Kidney (tissue), 14 donors: ENCODE data around the gene AP5Z1. TPM values are rescaled to one million over a fixed set of nuclear protein-coding genes. Genes with fewer than 3 reads are reported as not detected.
A peak's percentile ranks its signal among the peaks of the same experiment; 100 is the strongest.

ENCODE experiments used
- DNase-seq, 5 donors: peaks; one replicate each; pipeline ENCODE4 v3.0.0-alpha.2; 2013 to 2020
- FAIRE-seq: peaks from 2 replicates; lab custom pipeline; 2012; peaks lifted over from hg19 to GRCh38; lab: Jason Lieb, UNC
- H3K27ac ChIP-seq, 2 donors: one replicate each; pipeline ENCODE4 v1.7.0; 2013; ENCODE audit warnings: low read depth in 2 of 2, low read length in 2 of 2, inconsistent platforms in 1 of 2
- H3K27me3 ChIP-seq: one replicate; pipeline ENCODE4 v1.7.1; 2013; ENCODE audit warnings: low read length, inconsistent platforms; ENCODE audit not compliant: control insufficient read depth, insufficient read depth
- H3K36me3 ChIP-seq, 3 donors: one replicate each; pipeline versions ENCODE4 v1.7.0 to v1.7.1; 2013; ENCODE audit warnings: low read length in 3 of 3, control low read depth in 1 of 3, inconsistent platforms in 1 of 3; ENCODE audit not compliant: insufficient read depth in 3 of 3, control insufficient read depth in 2 of 3
- H3K4me1 ChIP-seq, 3 donors: one replicate each; pipeline versions ENCODE4 v1.7.0 to v1.7.1; 2013; ENCODE audit warnings: low read length in 3 of 3, inconsistent platforms in 1 of 3, low read depth in 1 of 3; ENCODE audit not compliant: control insufficient read depth in 2 of 3, insufficient read depth in 2 of 3
- H3K4me3 ChIP-seq, 3 donors: one replicate each; pipeline versions ENCODE4 v1.7.0 to v1.8.1; 2013; ENCODE audit warnings: low read length in 3 of 3, control low read depth in 1 of 3, inconsistent platforms in 1 of 3
- H3K9ac ChIP-seq, 3 donors: one replicate each; pipeline versions ENCODE4 v1.7.0 to v1.7.1; 2013; ENCODE audit warnings: low read length in 3 of 3, control low read depth in 1 of 3, inconsistent platforms in 1 of 3
- H3K9me3 ChIP-seq, 3 donors: one replicate each; pipeline versions ENCODE4 v1.7.0 to v1.7.1; 2013; ENCODE audit warnings: low read length in 3 of 3, control low read depth in 1 of 3, inconsistent platforms in 1 of 3; ENCODE audit not compliant: control insufficient read depth in 2 of 3, insufficient read depth in 1 of 3
- intact Hi-C: fragments of 100-400 bp; cut with DNase I; formaldehyde crosslinking; loops from one replicate; pipeline ENCODE4 v1.11.1; 2022
- polyA plus RNA-seq: library from polyadenylated mRNA; stranded (reverse); fragments of 350-450 nt; fragmentation: Illumina TruSeq; extraction: RNeasy Lipid Tissue Mini Kit (QIAGEN cat#74804); gene quantifications from one replicate; pipeline ENCODE4 v1.2.3, GENCODE V29; 2014; ENCODE audit warnings: low read depth, low replicate concordance; ENCODE audit not compliant: insufficient read depth
- total RNA-seq: library from RNA; stranded (reverse); fragmentation: NEBNext Ultra II Directional; extraction: Animal tissue kit (Norgen Biotek cat#: 25700); gene quantifications from one replicate; pipeline ENCODE4 v1.2.1, GENCODE V29; 2021
- TF ChIP-seq, protein P1 (sequence below): IDR thresholded peaks from 3 replicates; pipeline ENCODE4 v1.5.1; 2012; ENCODE audit warnings: mild to moderate bottlenecking, moderate library complexity, borderline replicate concordance; ENCODE audit not compliant: insufficient read depth; ENCODE audit errors: extremely low read depth
- donor health status: control.
- donor health status: control.
- donor health status: control.
- donor health status: control.
- donor health status: control.
- donor health status: DM: yes; HTN: yes; CAD: no.
- donor health status: Normal renal cell carcinoma (clear cell type).

AP5Z1 gene
- total and polyA plus RNA-seq, 2 donors from 2014 or later, result 23.4 to 38.5 TPM

DNA sequence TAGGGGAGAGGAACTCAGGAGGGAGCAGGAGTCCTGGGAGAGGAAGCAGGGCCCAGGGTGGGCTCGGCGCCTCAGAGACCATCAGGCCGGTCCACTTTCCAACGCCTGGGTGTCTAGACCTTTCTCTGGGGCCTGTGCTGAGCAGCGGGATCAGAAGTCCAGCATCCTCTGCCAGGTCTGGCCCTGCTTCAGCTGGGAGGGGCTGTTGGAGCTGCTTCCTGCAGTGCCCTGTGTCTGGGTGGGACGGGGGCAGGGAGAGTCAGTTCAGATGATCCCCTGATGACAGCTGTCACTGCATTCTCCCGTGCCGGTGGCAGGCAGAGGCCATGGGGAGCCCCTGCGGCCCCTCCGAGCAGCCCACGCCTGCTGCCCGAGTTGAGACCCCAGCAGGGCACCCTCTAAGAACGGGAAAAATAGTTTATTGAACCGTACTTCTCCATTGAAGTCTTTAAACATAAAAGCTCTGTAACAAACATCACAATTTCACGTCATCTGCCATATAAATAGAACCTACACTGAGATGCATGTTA lies 23.3 kb downstream of the AP5Z1 start:
- no peak overlapping the region for H3K9ac ChIP-seq
- FAIRE-seq, result no peak
- no peaks in the 10 kb centered on the region for H3K36me3 ChIP-seq
- no peaks in the 10 kb centered on the region for H3K9me3 ChIP-seq
- intact Hi-C loops, result no loop called here
- H3K27ac ChIP-seq, result no peak overlapping the region
- TF ChIP-seq, protein P1, sequence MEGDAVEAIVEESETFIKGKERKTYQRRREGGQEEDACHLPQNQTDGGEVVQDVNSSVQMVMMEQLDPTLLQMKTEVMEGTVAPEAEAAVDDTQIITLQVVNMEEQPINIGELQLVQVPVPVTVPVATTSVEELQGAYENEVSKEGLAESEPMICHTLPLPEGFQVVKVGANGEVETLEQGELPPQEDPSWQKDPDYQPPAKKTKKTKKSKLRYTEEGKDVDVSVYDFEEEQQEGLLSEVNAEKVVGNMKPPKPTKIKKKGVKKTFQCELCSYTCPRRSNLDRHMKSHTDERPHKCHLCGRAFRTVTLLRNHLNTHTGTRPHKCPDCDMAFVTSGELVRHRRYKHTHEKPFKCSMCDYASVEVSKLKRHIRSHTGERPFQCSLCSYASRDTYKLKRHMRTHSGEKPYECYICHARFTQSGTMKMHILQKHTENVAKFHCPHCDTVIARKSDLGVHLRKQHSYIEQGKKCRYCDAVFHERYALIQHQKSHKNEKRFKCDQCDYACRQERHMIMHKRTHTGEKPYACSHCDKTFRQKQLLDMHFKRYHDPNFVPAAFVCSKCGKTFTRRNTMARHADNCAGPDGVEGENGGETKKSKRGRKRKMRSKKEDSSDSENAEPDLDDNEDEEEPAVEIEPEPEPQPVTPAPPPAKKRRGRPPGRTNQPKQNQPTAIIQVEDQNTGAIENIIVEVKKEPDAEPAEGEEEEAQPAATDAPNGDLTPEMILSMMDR, result no peak
- H3K27me3 ChIP-seq, result no peaks in the 10 kb centered on the region
- no peaks in the 10 kb centered on the region for H3K4me1 ChIP-seq
- DNase-seq, result no peak
- no peak overlapping the region for H3K4me3 ChIP-seq

DNA sequence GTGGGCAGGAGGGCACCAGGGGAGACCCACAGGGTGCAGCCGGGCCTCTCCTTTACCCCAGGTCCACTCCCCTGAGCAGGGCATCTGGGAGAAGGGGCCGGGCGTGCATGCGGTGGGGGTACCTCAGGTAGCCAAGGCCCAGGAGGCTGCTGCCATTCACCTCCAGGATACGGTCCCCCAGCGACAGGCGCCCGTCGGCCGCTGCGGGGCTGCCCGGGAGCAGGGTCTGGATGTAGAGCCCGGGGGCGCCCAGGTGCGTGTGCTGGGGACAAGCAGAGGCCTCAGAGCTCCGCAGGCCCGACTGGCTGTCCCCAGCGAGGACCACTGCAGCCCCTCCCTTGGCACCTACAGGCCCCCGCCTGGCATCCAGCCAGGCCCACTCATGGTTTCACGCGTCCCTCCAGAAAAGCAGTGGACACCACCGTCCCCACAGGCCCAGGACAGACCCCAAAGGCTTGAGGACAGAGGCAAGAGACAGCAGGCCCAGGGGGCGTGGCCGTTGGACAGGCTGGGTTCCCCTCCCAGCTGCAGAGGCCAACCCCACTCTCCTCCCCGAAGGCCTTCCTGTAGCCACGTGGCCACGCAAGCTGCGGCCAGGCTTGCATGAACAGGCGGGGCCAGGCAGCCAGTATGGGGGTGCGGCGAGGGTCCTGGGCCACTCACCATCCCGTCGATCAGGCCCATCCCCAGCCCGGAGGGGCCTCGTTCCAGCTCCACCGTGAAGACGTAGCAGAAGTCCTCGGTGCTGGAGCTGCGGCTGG lies 24.3 kb downstream of the AP5Z1 start:
- no peaks in the 10 kb centered on the region for H3K4me1 ChIP-seq
- H3K36me3 ChIP-seq, result no peaks in the 10 kb centered on the region
- H3K27me3 ChIP-seq, result no peaks in the 10 kb centered on the region
- FAIRE-seq, result no peak
- intact Hi-C loops, result no loop called here
- H3K27ac ChIP-seq, result no peak overlapping the region
- H3K9me3 ChIP-seq, result no peaks in the 10 kb centered on the region
- DNase-seq, result peak in 2 of 5 donors; percentile 63 to 73
- no peak overlapping the region for H3K4me3 ChIP-seq
- no peak overlapping the region for H3K9ac ChIP-seq
- TF ChIP-seq, protein P1, result no peak

DNA sequence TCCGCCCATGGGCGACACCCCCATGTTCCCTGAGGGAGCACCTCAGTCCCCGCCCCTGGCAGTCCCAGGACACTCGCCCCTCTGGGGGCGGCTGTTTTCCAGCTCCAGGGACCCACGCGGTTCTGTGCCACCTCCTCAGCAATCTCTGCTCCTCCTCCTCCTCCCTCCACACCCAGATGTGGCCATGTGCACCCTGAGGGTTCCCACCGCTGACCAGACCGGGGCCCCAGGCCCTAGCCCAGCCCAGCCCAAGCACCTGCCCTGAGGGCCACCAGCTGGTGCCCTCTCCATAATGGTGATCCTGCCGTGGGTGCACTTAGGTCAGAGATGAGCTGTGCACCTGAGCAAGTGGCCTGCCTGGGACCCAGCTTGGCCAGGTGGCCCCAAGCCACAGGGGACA lies 25.1 kb downstream of the AP5Z1 start:
- no peaks in the 10 kb centered on the region for H3K9me3 ChIP-seq
- TF ChIP-seq, protein P1, result no peak
- FAIRE-seq (no peak), DNase-seq (no peak)
- no peaks in the 10 kb centered on the region for H3K36me3 ChIP-seq
- no peak overlapping the region for H3K4me3 ChIP-seq
- no peaks in the 10 kb centered on the region for H3K27me3 ChIP-seq
- no peak overlapping the region for H3K27ac ChIP-seq
- H3K9ac ChIP-seq, result no peak overlapping the region
- H3K4me1 ChIP-seq, result no peaks in the 10 kb centered on the region
- intact Hi-C loops, result no loop called here
